ENCODE measurements around the gene PHYH. TPM values are rescaled to one million over a fixed set of nuclear protein-coding genes. Genes with fewer than 3 reads are reported as not detected.

Gene PHYH
- polyA plus RNA-seq, 3 donors, result 5.5 to 19.6 (median 19.5) TPM

GRCh38 chr10:13272164-13272571, 27.7 kb downstream of the PHYH start:
- Histone ChIP-seq H3K9me3 (replicated peaks in 1 of 2; ENCODE audit: control insufficient read depth in 1 of 2, insufficient read depth in 1 of 2, low read length in 2 of 2) (no peaks in the 10 kb centered on the region), H3K27me3 (ENCODE audit: control insufficient read depth in 2 of 2, insufficient read depth in 2 of 2, low read length in 2 of 2) (no peaks in the 10 kb centered on the region), H3K79me2 (ENCODE audit: insufficient read depth, low read length) (no peaks in the 10 kb centered on the region), H4K20me1 (ENCODE audit: insufficient read depth, low read length) (no peaks in the 10 kb centered on the region), H3K9ac (ENCODE audit: insufficient read depth, low read length, poor library complexity, severe bottlenecking) (no peak overlapping the region), H3K27ac (ENCODE audit: low read depth in 1 of 2, low read length in 2 of 2) (no peak overlapping the region), H3K4me2 (replicated peaks; ENCODE audit: extremely low read depth, low read length, poor library complexity, severe bottlenecking) (no peak overlapping the region), H3K4me1 (ENCODE audit: control insufficient read depth in 1 of 2, insufficient read depth in 2 of 2, low read length in 2 of 2) (no peaks in the 10 kb centered on the region), H2AFZ (ENCODE audit: insufficient read depth, low read depth, low read length, poor library complexity, severe bottlenecking) (no peak overlapping the region), H3K4me3 (replicated peaks in 1 of 3; ENCODE audit: low read depth in 2 of 3, low read length in 3 of 3) (no peak overlapping the region), H3K36me3 (replicated peaks in 1 of 2; ENCODE audit: control insufficient read depth in 1 of 2, insufficient read depth in 2 of 2, low read length in 2 of 2) (no peaks in the 10 kb centered on the region)
- Mint-ChIP-seq H3K27ac (no peak overlapping the region), H3K4me3 (no peak overlapping the region), H3K36me3 (no peaks in the 10 kb centered on the region), H3K4me1 (no peaks in the 10 kb centered on the region), H3K9me3 (peaks cover 0 to 2% (median 0%) of the 10 kb centered on the region in 7 donors), H3K27me3 (ENCODE audit: low read depth in 3 of 3) (peaks cover 0 to 2% (median 0%) of the 10 kb centered on the region in 3 donors)
- DNase-seq, result no peak
- WGBS (ENCODE audit: insufficient coverage), result 94% methylated on average over 12 of the region's 12 CpGs
- intact Hi-C loops (cut with micrococcal nuclease), result no loop called here
- TF ChIP-seq CTCF (IDR thresholded peaks at IDR 0.05), result no peak

GRCh38 chr10:13271552-13272163, 28.2 kb downstream of the PHYH start:
- H3K4me1 Mint-ChIP-seq, result no peaks in the 10 kb centered on the region
- peaks cover 0 to 2% (median 0%) of the 10 kb centered on the region in 7 donors for H3K9me3 Mint-ChIP-seq
- Histone ChIP-seq H3K4me3 (replicated peaks in 1 of 3; ENCODE audit: low read depth in 2 of 3, low read length in 3 of 3) (no peak overlapping the region), H3K27me3 (ENCODE audit: control insufficient read depth in 2 of 2, insufficient read depth in 2 of 2, low read length in 2 of 2) (no peaks in the 10 kb centered on the region), H3K4me1 (ENCODE audit: control insufficient read depth in 1 of 2, insufficient read depth in 2 of 2, low read length in 2 of 2) (no peaks in the 10 kb centered on the region), H3K4me2 (replicated peaks; ENCODE audit: extremely low read depth, low read length, poor library complexity, severe bottlenecking) (no peak overlapping the region), H4K20me1 (ENCODE audit: insufficient read depth, low read length) (no peaks in the 10 kb centered on the region), H3K36me3 (replicated peaks in 1 of 2; ENCODE audit: control insufficient read depth in 1 of 2, insufficient read depth in 2 of 2, low read length in 2 of 2) (no peaks in the 10 kb centered on the region), H3K79me2 (ENCODE audit: insufficient read depth, low read length) (no peaks in the 10 kb centered on the region), H3K27ac (ENCODE audit: low read depth in 1 of 2, low read length in 2 of 2) (no peak overlapping the region), H3K9me3 (replicated peaks in 1 of 2; ENCODE audit: control insufficient read depth in 1 of 2, insufficient read depth in 1 of 2, low read length in 2 of 2) (no peaks in the 10 kb centered on the region), H2AFZ (ENCODE audit: insufficient read depth, low read depth, low read length, poor library complexity, severe bottlenecking) (no peak overlapping the region), H3K9ac (ENCODE audit: insufficient read depth, low read length, poor library complexity, severe bottlenecking) (no peak overlapping the region)
- H3K36me3 Mint-ChIP-seq, result no peaks in the 10 kb centered on the region
- H3K27ac Mint-ChIP-seq, result no peak overlapping the region
- peak; percentile 1 to 11 (median 5) for DNase-seq
- peak; percentile 28 for TF ChIP-seq CTCF (IDR thresholded peaks at IDR 0.05)
- intact Hi-C loops (cut with micrococcal nuclease), result no loop called here
- no peak overlapping the region for H3K4me3 Mint-ChIP-seq
- H3K27me3 Mint-ChIP-seq (ENCODE audit: low read depth in 3 of 3), result peaks cover 0 to 2% (median 0%) of the 10 kb centered on the region in 3 donors
- WGBS (ENCODE audit: insufficient coverage), result 94% methylated on average over 3 of the region's 14 CpGs

Data from CD14-positive monocyte (primary cell).